GM12875 (cell line): ENCODE measurements around the gene PTX4.

ENCODE experiments used
- H3K4me3 ChIP-seq: one replicate; pipeline ENCODE4 v1.5.1; 2011; ENCODE audit warnings: low read depth, low read length, control low read depth
- TF ChIP-seq, protein P1 (sequence below): IDR thresholded peaks from 2 replicates; pipeline ENCODE4 v1.5.1; 2011; ENCODE audit warnings: low read depth, mild to moderate bottlenecking, control low read depth, inconsistent platforms, low read length, moderate library complexity, borderline replicate concordance; ENCODE audit not compliant: insufficient read depth

Gene PTX4

DNA sequence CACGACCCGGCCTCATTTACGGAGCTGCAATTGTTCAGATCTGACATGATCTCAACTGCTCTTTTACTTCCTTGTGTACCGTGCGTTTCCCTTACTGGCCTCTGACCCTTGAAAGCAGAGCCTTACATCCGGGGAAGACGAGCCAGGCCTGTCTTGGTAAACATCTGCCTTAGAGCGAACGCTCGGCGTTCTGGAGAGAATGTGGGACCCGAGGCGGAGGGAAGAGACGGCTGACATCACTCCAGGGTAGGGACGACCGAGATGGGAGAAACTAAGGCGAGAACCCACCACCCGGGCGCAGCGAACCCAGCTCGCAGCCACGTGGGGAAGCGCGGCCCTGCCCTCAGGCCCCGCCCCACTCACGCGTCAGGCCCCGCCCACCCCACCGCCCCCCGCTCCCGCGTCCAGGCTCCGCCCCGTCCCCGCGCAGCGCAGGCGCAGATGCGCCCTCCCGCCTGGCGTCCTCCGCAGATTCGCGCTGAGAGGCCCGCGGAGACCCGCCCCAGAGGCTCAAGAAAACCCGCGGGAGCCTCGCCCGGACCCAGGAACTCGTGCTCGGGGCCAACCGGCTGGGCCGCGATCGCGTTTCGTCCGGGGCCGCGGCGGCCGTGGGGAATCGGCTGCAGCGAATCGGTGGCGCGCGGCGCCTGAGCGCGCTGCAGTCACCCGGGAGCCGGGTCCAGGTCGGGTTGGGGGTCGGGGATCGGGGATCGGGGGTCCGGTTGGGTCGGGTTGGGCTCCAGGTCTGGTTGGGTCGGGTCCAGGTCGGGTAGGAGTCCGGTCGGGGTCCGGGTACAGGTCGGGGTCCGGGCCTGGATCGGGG is 4.4 kb upstream of the PTX4 start, which contains the start of gene TELO2:
TSS of gene TELO2 (plus strand) at position 438 of the 823 bp plus-strand sequence. CDS start 922 bp downstream, outside the sequence.
- TF ChIP-seq, protein P1, sequence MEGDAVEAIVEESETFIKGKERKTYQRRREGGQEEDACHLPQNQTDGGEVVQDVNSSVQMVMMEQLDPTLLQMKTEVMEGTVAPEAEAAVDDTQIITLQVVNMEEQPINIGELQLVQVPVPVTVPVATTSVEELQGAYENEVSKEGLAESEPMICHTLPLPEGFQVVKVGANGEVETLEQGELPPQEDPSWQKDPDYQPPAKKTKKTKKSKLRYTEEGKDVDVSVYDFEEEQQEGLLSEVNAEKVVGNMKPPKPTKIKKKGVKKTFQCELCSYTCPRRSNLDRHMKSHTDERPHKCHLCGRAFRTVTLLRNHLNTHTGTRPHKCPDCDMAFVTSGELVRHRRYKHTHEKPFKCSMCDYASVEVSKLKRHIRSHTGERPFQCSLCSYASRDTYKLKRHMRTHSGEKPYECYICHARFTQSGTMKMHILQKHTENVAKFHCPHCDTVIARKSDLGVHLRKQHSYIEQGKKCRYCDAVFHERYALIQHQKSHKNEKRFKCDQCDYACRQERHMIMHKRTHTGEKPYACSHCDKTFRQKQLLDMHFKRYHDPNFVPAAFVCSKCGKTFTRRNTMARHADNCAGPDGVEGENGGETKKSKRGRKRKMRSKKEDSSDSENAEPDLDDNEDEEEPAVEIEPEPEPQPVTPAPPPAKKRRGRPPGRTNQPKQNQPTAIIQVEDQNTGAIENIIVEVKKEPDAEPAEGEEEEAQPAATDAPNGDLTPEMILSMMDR = no peak
- H3K4me3 ChIP-seq = peak within 1 kb of the TSS; percentile 77

DNA sequence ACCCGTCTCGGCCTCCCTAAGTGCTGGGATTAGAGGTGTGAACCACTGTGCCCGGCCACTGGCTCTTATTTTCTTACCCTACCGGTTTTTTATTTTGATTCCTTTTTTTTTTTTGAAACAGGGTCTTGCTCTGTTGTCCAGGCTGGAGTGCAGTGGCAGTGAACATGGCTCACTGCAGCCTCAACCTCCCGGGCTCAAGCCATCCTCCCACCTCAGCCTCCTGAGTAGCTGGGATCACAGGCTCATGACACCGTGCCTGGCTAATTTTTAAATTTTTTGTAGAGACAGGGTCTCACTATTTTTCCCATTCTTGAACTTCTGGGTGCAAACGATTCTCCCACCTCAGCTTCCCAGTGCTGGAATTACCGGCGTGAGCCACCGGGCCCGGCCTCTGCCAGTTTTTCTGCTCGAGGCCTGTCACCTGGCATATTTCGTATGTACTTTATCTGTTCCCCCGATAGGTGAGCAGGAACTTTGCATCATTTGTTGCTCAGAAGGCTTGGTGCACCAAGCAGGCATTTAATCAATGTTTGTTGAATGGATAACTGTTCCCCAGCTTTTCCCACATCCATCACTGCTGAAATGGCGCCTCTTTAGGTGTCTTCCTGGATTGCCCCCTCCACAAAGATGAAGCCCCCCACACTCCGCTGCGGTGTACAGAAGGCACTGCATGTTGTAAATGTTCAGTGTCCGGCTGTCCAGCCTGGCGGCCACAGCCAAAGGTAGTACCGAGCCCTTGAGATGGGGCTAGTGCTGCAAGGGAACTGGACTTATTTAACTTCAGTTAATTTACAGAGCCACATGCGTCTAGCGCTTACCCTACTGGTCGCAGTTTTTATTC is 3.6 kb upstream of the PTX4 start:
- peak overlapping the region; percentile 77 for H3K4me3 ChIP-seq
- TF ChIP-seq, protein P1 = no peak

- TF ChIP-seq, protein P1 = no peak
- H3K4me3 ChIP-seq = no peak overlapping the region
These were observed 2.6 kb upstream of the PTX4 start for GRCh38 chr16:1491327-1491726.

DNA sequence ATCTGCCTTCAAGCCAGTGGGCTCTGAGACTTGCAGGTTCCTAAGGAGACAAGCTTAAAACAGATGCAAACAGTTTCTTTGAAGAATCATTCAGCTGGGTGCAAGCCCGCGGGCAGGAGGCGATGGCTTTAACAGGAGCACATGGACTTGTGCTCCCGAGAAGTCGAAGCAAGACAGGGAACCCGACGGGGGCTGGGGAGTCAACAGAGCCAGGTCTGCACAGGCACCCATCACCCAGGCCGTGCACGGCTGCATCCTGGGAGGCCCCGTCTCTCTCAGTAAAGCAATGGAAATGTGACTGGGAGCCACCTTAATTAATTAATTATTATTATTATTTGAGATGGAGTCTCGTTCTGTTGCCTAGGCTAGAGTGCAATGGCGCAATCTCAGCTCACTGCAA is 333 bp upstream of the PTX4 start:
- H3K4me3 ChIP-seq = no peak overlapping the region
- TF ChIP-seq, protein P1 = no peak

DNA sequence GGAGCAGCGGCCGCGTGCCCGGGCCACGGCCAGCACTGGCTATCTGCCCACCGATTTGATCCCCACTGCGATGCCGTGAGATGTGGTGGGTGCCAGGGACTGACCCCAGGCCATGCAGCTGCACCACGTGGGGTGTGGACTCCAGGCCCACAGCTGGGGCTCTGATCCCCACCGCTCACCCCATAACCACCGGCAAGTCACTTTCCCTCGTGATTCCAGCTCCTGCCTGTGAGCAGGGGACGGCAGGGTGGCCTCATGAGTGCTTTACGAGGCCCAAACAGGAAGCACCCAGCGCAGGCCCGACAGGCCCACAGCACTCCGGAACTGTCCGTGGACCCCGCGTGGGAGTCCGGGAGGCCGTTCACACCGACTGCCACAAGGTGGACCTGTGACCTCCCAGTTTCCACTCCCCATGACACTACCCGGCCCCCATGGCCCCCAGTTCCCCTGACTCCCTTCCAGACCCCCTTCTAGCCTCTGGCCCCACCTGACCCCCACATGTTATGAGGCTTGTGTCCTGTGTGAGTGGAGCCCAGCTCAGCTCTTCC is 616 bp downstream of the PTX4 start:
- no peak overlapping the region for H3K4me3 ChIP-seq
- TF ChIP-seq, protein P1 = no peak

DNA sequence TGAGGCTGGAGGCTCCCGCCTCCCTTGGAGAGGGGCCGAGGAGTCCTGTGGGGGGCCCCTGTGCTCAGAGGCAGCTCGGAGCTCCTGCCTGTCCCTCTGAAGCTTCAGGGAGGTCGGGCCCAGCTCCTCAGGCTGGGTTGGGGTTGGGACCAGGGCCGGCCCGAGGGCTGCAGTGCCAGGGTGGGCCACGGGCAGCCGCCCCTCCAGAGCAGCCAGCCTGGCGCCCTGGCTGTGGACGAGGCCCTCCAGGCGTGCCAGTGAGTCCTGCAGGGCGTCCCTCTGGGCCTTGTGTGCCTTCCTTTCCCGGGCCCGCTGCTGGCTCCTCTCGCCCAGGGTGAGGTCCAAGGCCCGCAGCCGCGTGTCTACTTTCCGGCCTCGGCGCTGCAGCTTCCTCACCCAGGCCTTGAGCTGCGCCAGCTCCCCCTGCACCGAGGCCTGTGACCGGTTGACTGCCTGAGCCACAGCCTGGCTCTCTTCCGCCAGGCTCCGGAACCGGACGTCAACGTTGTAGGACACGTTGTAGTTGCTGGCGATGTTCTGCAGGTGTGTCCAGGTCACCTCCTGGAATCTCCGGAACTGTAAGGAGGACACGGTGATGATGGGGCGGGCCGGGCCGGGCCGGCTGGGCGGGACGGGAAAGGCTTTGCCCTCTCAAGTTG is 1.2 kb downstream of the PTX4 start:
- H3K4me3 ChIP-seq = no peak overlapping the region
- TF ChIP-seq, protein P1 = no peak
